AG09319 (cell line): Measurements from ENCODE around the gene SF3A1.

Source experiments
- DNase-seq: peaks from one replicate; pipeline ENCODE4 v3.0.0-alpha.2; 2010; ENCODE audit warnings: low read depth; ENCODE audit errors: extremely low read depth
- TF ChIP-seq, protein P1 (sequence below): IDR thresholded peaks from 2 replicates; pipeline ENCODE4 v1.5.1; 2011; ENCODE audit warnings: low read depth, mild to moderate bottlenecking, inconsistent platforms, low read length, moderate library complexity

Gene SF3A1

DNA sequence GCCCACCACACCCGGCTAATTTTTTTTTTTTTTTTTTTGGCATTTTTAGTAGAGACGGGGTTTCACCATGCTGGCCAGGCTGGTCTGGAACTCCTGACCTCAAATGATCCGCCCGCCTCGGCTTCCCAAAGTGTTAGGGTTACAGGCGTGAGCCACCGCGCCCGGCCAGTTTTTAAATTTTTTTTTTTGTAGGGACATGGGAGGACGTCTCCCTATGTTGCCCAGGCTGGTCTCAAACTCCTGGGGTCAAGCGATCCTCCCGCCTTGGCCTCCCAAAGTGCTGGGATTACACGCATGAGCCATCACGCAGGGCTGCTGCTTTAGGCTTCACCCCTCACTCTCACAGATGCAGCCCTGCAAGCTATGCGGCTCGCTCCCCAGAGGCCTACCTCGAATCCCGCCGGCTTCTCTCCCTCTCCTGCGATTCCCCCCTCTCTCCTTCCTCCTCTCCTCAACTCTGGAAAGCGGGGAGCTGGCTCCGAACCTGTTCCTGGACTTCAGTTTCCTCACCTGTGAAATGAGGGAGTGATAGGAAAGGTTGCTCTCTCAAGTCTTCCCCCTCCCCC lies 1.0 kb upstream of the SF3A1 start:
- TF ChIP-seq, protein P1, sequence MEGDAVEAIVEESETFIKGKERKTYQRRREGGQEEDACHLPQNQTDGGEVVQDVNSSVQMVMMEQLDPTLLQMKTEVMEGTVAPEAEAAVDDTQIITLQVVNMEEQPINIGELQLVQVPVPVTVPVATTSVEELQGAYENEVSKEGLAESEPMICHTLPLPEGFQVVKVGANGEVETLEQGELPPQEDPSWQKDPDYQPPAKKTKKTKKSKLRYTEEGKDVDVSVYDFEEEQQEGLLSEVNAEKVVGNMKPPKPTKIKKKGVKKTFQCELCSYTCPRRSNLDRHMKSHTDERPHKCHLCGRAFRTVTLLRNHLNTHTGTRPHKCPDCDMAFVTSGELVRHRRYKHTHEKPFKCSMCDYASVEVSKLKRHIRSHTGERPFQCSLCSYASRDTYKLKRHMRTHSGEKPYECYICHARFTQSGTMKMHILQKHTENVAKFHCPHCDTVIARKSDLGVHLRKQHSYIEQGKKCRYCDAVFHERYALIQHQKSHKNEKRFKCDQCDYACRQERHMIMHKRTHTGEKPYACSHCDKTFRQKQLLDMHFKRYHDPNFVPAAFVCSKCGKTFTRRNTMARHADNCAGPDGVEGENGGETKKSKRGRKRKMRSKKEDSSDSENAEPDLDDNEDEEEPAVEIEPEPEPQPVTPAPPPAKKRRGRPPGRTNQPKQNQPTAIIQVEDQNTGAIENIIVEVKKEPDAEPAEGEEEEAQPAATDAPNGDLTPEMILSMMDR, result no peak

DNA sequence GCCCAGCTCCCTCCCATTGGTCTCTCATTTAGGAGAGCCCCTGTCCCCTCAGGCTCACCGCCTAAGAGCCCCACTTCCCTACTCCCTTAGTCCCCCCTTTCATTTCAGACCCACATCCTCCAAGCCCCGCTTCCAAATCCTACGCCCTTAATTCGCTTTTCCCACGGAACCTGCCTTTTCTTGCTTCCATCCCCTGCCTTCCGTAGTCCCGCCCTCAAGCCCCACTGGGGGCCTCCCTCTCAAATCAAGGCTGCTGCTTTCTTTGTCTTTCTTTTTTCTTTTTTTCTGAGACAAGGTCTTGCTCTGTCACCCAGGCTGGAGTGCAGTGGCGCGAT lies 509 bp upstream of the SF3A1 start:
- TF ChIP-seq, protein P1, result no peak
- no peak for DNase-seq

More for the DNA sequence above, 1.0 kb upstream of the SF3A1 start:
- DNase-seq, result no peak

- no peak for DNase-seq
- TF ChIP-seq, protein P1, result no peak
Measured at GRCh38 chr22:30354644-30355043, 2.0 kb downstream of the SF3A1 start.

GRCh38 chr22:30351226-30351625 lies 5.5 kb downstream of the SF3A1 start:
- no peak for DNase-seq

GRCh38 chr22:30348809-30349208 lies 7.9 kb downstream of the SF3A1 start:
- DNase-seq, result peak; percentile 57
- TF ChIP-seq, protein P1, result no peak

More at GRCh38 chr22:30351226-30351625, 5.5 kb downstream of the SF3A1 start:
- TF ChIP-seq, protein P1, result no peak

DNA sequence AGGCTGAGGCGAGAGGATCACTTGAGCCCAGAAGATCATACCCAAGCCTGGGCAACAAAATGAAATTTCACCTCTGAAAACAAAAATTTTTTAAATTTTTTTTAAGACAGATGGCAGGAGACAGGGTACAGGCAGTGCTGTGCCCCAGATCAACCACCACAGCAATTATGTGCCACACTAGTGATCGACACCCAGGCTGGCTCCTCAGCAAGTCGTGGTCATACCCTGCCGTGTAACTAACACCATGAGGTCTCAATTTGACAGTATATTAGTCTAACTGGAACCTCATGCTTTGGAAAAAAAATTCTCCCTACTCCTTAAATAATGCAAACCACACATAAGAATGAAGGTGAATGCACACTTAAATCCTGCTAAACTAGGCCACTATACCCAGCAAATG lies 8.3 kb downstream of the SF3A1 start:
- TF ChIP-seq, protein P1, result no peak
- DNase-seq, result no peak

GRCh38 chr22:30347255-30347892 lies 9.3 kb downstream of the SF3A1 start:
- TF ChIP-seq, protein P1, result no peak
- no peak for DNase-seq
